ENCODE results near the gene CCDC92B. TPM values are rescaled to one million over a fixed set of nuclear protein-coding genes. Genes with fewer than 3 reads are reported as not detected.

Gene CCDC92B
- total RNA-seq, 4 donors from 2014 or later = 0.15 to 0.57 (median 0.35) TPM; not detected in 1

DNA sequence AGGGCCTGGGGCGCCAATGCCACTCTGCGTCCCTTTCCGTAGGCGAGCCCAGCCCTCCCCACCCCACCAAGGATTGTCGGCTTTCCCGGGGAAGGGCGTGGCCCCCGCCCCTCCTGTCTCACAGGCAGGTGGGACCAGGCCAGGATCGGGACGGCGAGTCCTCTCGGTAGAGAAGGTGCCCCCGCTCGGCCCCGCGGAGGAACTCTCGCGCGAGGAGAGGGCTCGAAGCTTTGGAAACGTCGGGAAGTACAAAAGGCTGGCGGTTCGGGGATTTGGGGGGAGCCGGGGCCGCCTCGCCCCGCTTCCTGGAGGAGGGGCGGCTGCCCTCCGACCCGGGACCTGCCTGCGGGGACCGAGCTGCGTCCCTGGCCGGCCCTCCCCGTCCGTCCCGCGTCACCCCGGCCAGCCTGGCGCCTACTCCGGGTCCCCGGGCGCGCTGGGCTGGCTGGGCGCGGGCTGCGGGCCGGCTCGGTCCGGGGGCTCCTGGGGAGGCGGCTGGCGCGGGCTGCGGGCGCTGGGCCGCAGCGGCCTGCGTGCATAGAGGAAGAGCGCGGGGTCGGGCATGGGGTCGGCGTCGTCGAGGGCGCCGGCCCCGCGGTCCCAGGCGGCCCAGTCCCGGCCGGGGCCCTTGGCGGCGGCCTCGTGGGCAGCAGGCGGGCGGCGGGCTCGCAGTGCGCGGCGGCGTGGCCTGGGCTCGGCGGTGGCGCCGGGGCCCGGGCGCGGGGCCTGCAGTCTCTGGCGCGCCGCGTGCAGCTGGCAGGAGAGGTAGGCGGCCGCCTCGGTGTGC lies 25.3 kb downstream of the CCDC92B start:
- TF ChIP-seq POLR2A (IDR thresholded peaks at IDR 0.05) = no peak
- TF ChIP-seq, protein P1, sequence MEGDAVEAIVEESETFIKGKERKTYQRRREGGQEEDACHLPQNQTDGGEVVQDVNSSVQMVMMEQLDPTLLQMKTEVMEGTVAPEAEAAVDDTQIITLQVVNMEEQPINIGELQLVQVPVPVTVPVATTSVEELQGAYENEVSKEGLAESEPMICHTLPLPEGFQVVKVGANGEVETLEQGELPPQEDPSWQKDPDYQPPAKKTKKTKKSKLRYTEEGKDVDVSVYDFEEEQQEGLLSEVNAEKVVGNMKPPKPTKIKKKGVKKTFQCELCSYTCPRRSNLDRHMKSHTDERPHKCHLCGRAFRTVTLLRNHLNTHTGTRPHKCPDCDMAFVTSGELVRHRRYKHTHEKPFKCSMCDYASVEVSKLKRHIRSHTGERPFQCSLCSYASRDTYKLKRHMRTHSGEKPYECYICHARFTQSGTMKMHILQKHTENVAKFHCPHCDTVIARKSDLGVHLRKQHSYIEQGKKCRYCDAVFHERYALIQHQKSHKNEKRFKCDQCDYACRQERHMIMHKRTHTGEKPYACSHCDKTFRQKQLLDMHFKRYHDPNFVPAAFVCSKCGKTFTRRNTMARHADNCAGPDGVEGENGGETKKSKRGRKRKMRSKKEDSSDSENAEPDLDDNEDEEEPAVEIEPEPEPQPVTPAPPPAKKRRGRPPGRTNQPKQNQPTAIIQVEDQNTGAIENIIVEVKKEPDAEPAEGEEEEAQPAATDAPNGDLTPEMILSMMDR (IDR thresholded peaks at IDR 0.05) = no peak
- Histone ChIP-seq H3K9me3 (no peaks in the 10 kb centered on the region), H3K27ac (peak overlapping the region; percentile 69 to 88 (median 76)), H3K4me1 (peaks cover 12 to 31% (median 14%) of the 10 kb centered on the region in 3 donors), H3K4me3 (peak overlapping the region; percentile 36 to 67 (median 54)), H3K36me3 (no peaks in the 10 kb centered on the region), H3K27me3 (peaks cover 0 to 58% (median 0%) of the 10 kb centered on the region in 4 donors)
- intact Hi-C loops (cut with DNase I) = no loop called here
- DNase-seq = no peak
- 0 to 2% methylated on average over 10 to 12 of the region's 98 CpGs for WGBS, 2 donors

- WGBS, 2 donors = 24% methylated on average over 2 of the region's 18 CpGs; no CpG with 5 or more reads in 1 of the 2 donors
- TF ChIP-seq POLR2A (IDR thresholded peaks at IDR 0.05) = no peak
- TF ChIP-seq, protein P1 (IDR thresholded peaks at IDR 0.05) = no peak
- Histone ChIP-seq H3K27me3 (peaks cover 0 to 58% (median 0%) of the 10 kb centered on the region in 4 donors), H3K9me3 (no peaks in the 10 kb centered on the region), H3K4me3 (peak overlapping the region; percentile 36 to 67 (median 54)), H3K4me1 (peaks cover 12 to 37% (median 14%) of the 10 kb centered on the region in 3 donors), H3K36me3 (no peaks in the 10 kb centered on the region), H3K27ac (peak overlapping the region; percentile 69 to 88 (median 76))
- intact Hi-C loops (cut with DNase I) = no loop called here
- DNase-seq = no peak
Observed at GRCh38 chr17:2723505-2723996, 25.9 kb downstream of the CCDC92B start.

- intact Hi-C loops (cut with DNase I) = no loop called here
- DNase-seq = no peak
- no peak for TF ChIP-seq POLR2A (IDR thresholded peaks at IDR 0.05)
- TF ChIP-seq, protein P1 (IDR thresholded peaks at IDR 0.05) = no peak
- no peaks in the 10 kb centered on the region for H3K36me3 ChIP-seq
- H3K27me3 ChIP-seq = peaks cover 0 to 52% (median 0%) of the 10 kb centered on the region in 4 donors
- WGBS, 2 donors = 44 to 86% methylated on average over 4 to 8 of the region's 10 CpGs
- H3K9me3 ChIP-seq = no peaks in the 10 kb centered on the region
- peaks cover 14 to 46% (median 15%) of the 10 kb centered on the region in 3 donors for H3K4me1 ChIP-seq
- H3K4me3 ChIP-seq = no peak overlapping the region
- H3K27ac ChIP-seq = no peak overlapping the region
Observed at GRCh38 chr17:2722611-2723010, 26.8 kb downstream of the CCDC92B start.

- no peaks in the 10 kb centered on the region for H3K9me3 ChIP-seq
- TF ChIP-seq, protein P1 (IDR thresholded peaks at IDR 0.05) = no peak
- TF ChIP-seq POLR2A (IDR thresholded peaks at IDR 0.05) = no peak
- no peak overlapping the region for H3K4me3 ChIP-seq
- intact Hi-C loops (cut with DNase I) = no loop called here
- no peaks in the 10 kb centered on the region for H3K36me3 ChIP-seq
- peaks cover 0 to 42% (median 0%) of the 10 kb centered on the region in 4 donors for H3K27me3 ChIP-seq
- H3K4me1 ChIP-seq = peaks cover 14 to 49% (median 15%) of the 10 kb centered on the region in 3 donors
- no peak for DNase-seq
- no peak overlapping the region for H3K27ac ChIP-seq
- 47 to 49% methylated on average over 2 of the region's 4 CpGs for WGBS, 2 donors
Observed at GRCh38 chr17:2721603-2722002, 27.8 kb downstream of the CCDC92B start.

- H3K27ac ChIP-seq = no peak overlapping the region
- WGBS, 2 donors = 81 to 83% methylated on average over 1 to 3 of the region's 4 CpGs
- H3K27me3 ChIP-seq = peaks cover 0 to 25% (median 0%) of the 10 kb centered on the region in 4 donors
- H3K4me3 ChIP-seq = no peak overlapping the region
- H3K36me3 ChIP-seq = peaks cover 0 to 3% (median 0%) of the 10 kb centered on the region in 3 donors
- no peak for DNase-seq
- intact Hi-C loops (cut with DNase I) = no loop called here
- H3K9me3 ChIP-seq = no peaks in the 10 kb centered on the region
- peaks cover 13 to 42% (median 13%) of the 10 kb centered on the region in 3 donors for H3K4me1 ChIP-seq
- no peak for TF ChIP-seq POLR2A (IDR thresholded peaks at IDR 0.05)
- TF ChIP-seq, protein P1 (IDR thresholded peaks at IDR 0.05) = no peak
Observed at GRCh38 chr17:2719861-2720260, 29.6 kb downstream of the CCDC92B start.

Data from esophagus squamous epithelium (tissue), 5 donors.